Spleen (tissue), 7 donors: Measurements from ENCODE around the gene PEPD.

Experiments used
- POLR2A ChIP-seq, 3 donors: fragments of 450-650 bp; IDR thresholded peaks; one replicate each; pipeline ENCODE4 v1.5.1; 2017; ENCODE audit warnings: antibody characterized with exemption in 3 of 3, mild to moderate bottlenecking in 1 of 3
- POLR2AphosphoS5 ChIP-seq, 3 donors: sonication (generic); formaldehyde crosslinking; IDR thresholded peaks; one replicate each; pipeline ENCODE4 v1.5.1; 2017; ENCODE audit warnings: antibody characterized with exemption in 3 of 3
- TF ChIP-seq, protein P1 (sequence below), 11 experiments: fragments of 200-600 bp in 7 of 11; fragments of 450-650 bp in 4 of 11; sonication (generic) in 4 of 11; IDR thresholded peaks in 8 of 11; conservative IDR thresholded peaks in 3 of 11; 1 replicate in 7 of 11; 2 replicates in 4 of 11; pipeline versions ENCODE4 v1.4.0 to v1.8.0; 2016 to 2021; ENCODE audit warnings: antibody characterized with exemption in 11 of 11, inconsistent platforms in 4 of 11, mild to moderate bottlenecking in 1 of 11
- donor health status: DM: no; HTN: no; CAD: no; lungs with moderate emphysema.
- donor health status: DM: no; HTN: no; CAD: no.
- donor health status: DM: no; HTN: no; CAD: no.

DNA sequence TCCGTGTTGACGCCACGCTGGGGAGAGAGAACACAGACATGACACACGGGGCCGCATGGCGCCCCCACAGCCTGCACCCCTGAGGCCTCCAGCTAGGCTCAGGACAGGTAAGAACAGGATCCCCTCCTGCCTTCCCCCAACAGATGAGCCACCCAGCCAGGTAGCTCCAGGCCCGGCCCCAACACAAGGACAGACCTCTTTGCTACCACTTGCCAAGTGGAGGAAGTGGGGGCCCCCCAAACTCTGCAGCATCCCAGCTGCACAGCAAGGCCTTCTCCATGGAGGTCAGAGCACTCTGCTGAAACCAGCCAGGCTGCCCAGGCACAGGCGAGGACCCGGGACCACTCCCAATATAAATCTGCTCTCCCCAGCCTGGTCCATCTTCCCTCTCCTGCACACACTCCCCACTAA lies 31.5 kb downstream of the PEPD start:
- TF ChIP-seq, protein P1, sequence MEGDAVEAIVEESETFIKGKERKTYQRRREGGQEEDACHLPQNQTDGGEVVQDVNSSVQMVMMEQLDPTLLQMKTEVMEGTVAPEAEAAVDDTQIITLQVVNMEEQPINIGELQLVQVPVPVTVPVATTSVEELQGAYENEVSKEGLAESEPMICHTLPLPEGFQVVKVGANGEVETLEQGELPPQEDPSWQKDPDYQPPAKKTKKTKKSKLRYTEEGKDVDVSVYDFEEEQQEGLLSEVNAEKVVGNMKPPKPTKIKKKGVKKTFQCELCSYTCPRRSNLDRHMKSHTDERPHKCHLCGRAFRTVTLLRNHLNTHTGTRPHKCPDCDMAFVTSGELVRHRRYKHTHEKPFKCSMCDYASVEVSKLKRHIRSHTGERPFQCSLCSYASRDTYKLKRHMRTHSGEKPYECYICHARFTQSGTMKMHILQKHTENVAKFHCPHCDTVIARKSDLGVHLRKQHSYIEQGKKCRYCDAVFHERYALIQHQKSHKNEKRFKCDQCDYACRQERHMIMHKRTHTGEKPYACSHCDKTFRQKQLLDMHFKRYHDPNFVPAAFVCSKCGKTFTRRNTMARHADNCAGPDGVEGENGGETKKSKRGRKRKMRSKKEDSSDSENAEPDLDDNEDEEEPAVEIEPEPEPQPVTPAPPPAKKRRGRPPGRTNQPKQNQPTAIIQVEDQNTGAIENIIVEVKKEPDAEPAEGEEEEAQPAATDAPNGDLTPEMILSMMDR (IDR thresholded peaks at IDR 0.05 in 8 of 11, conservative IDR thresholded peaks at IDR 0.05 in 3 of 11): no peak
- TF ChIP-seq POLR2A (IDR thresholded peaks at IDR 0.05) (no peak), POLR2AphosphoS5 (IDR thresholded peaks at IDR 0.05) (no peak)
